Karpas-422 (cell line): ENCODE measurements around the gene CLEC2D. TPM values are rescaled to one million over a fixed set of nuclear protein-coding genes. Genes with fewer than 3 reads are reported as not detected.
"Not testable (repeated sequence)": the region's sequence is repeated elsewhere in the genome, so short reads cannot be mapped to it uniquely, and the experiment has no call there.

Source experiments
- DNase-seq: peaks from one replicate; pipeline ENCODE4 v3.0.0-alpha.2; 2015
- H2AFZ ChIP-seq: fragments of 200-600 bp; sonication (generic); 2 replicates; pipeline ENCODE4 v1.6.1; 2014; ENCODE audit warnings: antibody characterized with exemption, low read length, mixed read lengths
- H3K27ac ChIP-seq: fragments of 200-600 bp; sonication (generic); 2 replicates; pipeline ENCODE4 v1.5.1; 2014; ENCODE audit warnings: mild to moderate bottlenecking, low read length, moderate library complexity
- H3K27me3 ChIP-seq: fragments of 200-600 bp; sonication (generic); 2 replicates; pipeline ENCODE4 v1.6.1; 2014; ENCODE audit warnings: low read length, mixed read lengths
- H3K36me3 ChIP-seq: fragments of 200-600 bp; sonication (generic); 2 replicates; pipeline ENCODE4 v1.6.1; 2014; ENCODE audit warnings: low read length, mixed read lengths; ENCODE audit not compliant: insufficient read depth
- H3K4me1 ChIP-seq: fragments of 200-600 bp; sonication (generic); 2 replicates; pipeline ENCODE4 v1.6.1; 2014; ENCODE audit warnings: mild to moderate bottlenecking, low read length, mixed read lengths
- H3K4me2 ChIP-seq: fragments of 200-600 bp; sonication (generic); 2 replicates; pipeline ENCODE4 v1.6.1; 2014; ENCODE audit warnings: low read length, low read depth, mild to moderate bottlenecking; ENCODE audit not compliant: poor library complexity, severe bottlenecking
- H3K4me3 ChIP-seq: fragments of 200-600 bp; sonication (generic); 2 replicates; pipeline ENCODE4 v1.5.1; 2014; ENCODE audit warnings: mild to moderate bottlenecking, antibody characterized with exemption, low read length, mixed read lengths
- H3K79me2 ChIP-seq: fragments of 200-600 bp; sonication (generic); 2 replicates; pipeline ENCODE4 v1.6.1; 2014; ENCODE audit warnings: mild to moderate bottlenecking, low read length, mixed read lengths
- H3K9ac ChIP-seq: fragments of 200-600 bp; sonication (generic); 2 replicates; pipeline ENCODE4 v1.6.0; 2014; ENCODE audit warnings: low read length
- H3K9me2 ChIP-seq: fragments of 200-600 bp; sonication (generic), shearing (Covaris generic); replicated peaks from 2 replicates; pipeline ENCODE4 v1.6.0; 2014; ENCODE audit warnings: mild to moderate bottlenecking, low read length, moderate library complexity; ENCODE audit not compliant: insufficient read depth
- H3K9me3 ChIP-seq: fragments of 300-700, 200-600 bp; sonication (generic); 2 replicates; pipeline ENCODE4 v1.6.1; 2014; ENCODE audit warnings: low read length, mixed read lengths
- H4K20me1 ChIP-seq: fragments of 200-600 bp; sonication (generic); 2 replicates; pipeline ENCODE4 v1.6.1; 2014; ENCODE audit warnings: mild to moderate bottlenecking, antibody characterized with exemption, low read length, low read depth; ENCODE audit not compliant: insufficient read depth
- total RNA-seq: library from RNA; depleted of rRNA; stranded (reverse); fragments of >200 nt; shearing (Covaris generic); gene quantifications from 2 replicates; pipeline ENCODE4 v1.2.3, GENCODE V29; 2014; ENCODE audit warnings: low replicate concordance

The CLEC2D gene
- total RNA-seq, 1 experiment from 2014 or later, result 3.2 TPM

DNA sequence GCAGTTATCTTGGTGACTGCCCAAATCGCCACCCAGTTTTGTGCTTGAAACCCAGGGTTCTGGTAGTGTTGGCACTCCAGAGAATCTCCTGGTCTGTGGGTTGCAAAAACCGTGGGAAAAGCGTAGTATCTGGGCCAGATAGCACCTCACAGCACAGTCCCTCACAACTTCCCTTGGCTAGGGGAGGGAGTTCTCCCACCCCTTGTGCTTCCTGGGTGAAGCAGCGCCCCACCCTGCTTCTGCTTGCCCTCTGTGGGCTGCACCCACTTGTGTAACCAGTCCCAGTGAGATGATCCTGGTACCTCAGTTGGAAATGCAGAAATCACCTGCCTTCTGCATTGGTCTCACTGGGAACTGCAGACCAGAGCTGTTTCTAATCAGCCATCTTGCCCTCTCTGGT is 16.4 kb downstream of the CLEC2D start:
- Histone ChIP-seq H3K4me2 (no peak overlapping the region), H3K9me2 (no peaks in the 10 kb centered on the region), H3K9me3 (no peaks in the 10 kb centered on the region), H3K27me3 (no peaks in the 10 kb centered on the region), H3K27ac (no peak overlapping the region), H3K4me1 (no peaks in the 10 kb centered on the region), H2AFZ (no peak overlapping the region), H3K79me2 (no peaks in the 10 kb centered on the region), H3K4me3 (no peak overlapping the region), H4K20me1 (no peaks in the 10 kb centered on the region), H3K9ac (no peak overlapping the region), H3K36me3 (no peaks in the 10 kb centered on the region)
- DNase-seq, result no peak

- no peaks in the 10 kb centered on the region for H3K36me3 ChIP-seq
- H3K79me2 ChIP-seq, result no peaks in the 10 kb centered on the region
- H4K20me1 ChIP-seq, result no peaks in the 10 kb centered on the region
- H3K27me3 ChIP-seq, result no peaks in the 10 kb centered on the region
- no peak overlapping the region for H3K9ac ChIP-seq
- H3K4me2 ChIP-seq, result no peak overlapping the region
- H3K9me3 ChIP-seq, result no peaks in the 10 kb centered on the region
- no peak overlapping the region for H3K27ac ChIP-seq
- H3K4me1 ChIP-seq, result no peaks in the 10 kb centered on the region
- no peaks in the 10 kb centered on the region for H3K9me2 ChIP-seq
- no peak overlapping the region for H3K4me3 ChIP-seq
- DNase-seq, result no peak
- no peak overlapping the region for H2AFZ ChIP-seq
Observed at GRCh38 chr12:9687228-9687627, 17.7 kb downstream of the CLEC2D start.

DNA sequence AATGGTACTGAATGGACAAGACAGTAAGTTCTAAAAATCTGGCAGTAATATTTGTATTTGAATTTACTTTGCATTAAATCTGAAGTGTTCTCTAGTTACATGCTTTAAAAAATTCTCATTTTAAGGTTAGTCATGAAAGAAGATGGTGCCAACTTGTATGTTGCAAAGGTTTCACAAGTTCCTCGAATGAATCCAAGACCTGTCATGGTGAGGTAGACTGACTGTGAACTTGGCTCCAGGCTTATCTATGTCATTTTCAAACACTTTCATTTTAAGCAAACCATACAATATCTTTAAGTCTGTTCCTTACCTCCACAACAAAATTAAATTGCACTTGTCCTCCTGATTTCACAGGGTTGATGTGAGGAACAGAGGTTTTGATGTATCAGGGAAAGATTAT is 23.4 kb downstream of the CLEC2D start:
- Histone ChIP-seq H3K36me3 (no peaks in the 10 kb centered on the region), H3K79me2 (no peaks in the 10 kb centered on the region), H3K4me2 (no peak overlapping the region), H2AFZ (no peak overlapping the region), H3K4me1 (no peaks in the 10 kb centered on the region), H3K27me3 (no peaks in the 10 kb centered on the region), H3K27ac (no peak overlapping the region), H3K9me2 (no peaks in the 10 kb centered on the region), H3K4me3 (no peak overlapping the region), H3K9me3 (no peaks in the 10 kb centered on the region), H3K9ac (no peak overlapping the region), H4K20me1 (no peaks in the 10 kb centered on the region)
- DNase-seq, result no peak

DNA sequence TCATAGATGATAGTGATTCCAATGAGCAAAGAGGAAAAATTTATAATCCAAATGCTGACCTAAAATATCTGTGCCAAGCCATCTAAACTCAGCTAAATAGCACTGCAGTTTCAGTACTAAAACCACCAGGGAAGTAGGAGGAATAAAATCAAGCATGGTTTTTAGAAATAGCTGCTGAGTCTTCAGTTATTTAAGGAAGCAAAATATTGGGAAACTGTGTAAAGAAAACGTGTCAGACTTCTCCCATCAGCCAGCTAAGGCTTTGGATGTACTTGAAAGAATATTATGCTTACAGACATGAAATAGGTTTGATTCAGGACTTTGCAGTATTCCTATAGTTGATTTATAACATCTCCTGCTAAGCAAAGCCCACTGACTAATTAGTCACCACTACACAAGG is 24.7 kb downstream of the CLEC2D start:
- Histone ChIP-seq H3K4me3 (no peak overlapping the region), H3K27me3 (no peaks in the 10 kb centered on the region), H3K27ac (no peak overlapping the region), H4K20me1 (no peaks in the 10 kb centered on the region), H3K9ac (no peak overlapping the region), H3K9me2 (no peaks in the 10 kb centered on the region), H3K4me2 (no peak overlapping the region), H3K36me3 (no peaks in the 10 kb centered on the region), H2AFZ (no peak overlapping the region), H3K4me1 (no peaks in the 10 kb centered on the region), H3K9me3 (no peaks in the 10 kb centered on the region), H3K79me2 (no peaks in the 10 kb centered on the region)
- DNase-seq, result no peak

- not testable (repeated sequence) for H4K20me1 ChIP-seq, H3K9ac ChIP-seq, H3K4me3 ChIP-seq, DNase-seq, H3K27ac ChIP-seq, H3K9me2 ChIP-seq, H3K4me1 ChIP-seq, H3K36me3 ChIP-seq, H3K4me2 ChIP-seq, H3K27me3 ChIP-seq, H3K9me3 ChIP-seq, H2AFZ ChIP-seq, H3K79me2 ChIP-seq
Observed at GRCh38 chr12:9695150-9695549, 25.6 kb downstream of the CLEC2D start.

GRCh38 chr12:9695661-9696060 is 26.1 kb downstream of the CLEC2D start:
- not testable (repeated sequence) for H3K9ac ChIP-seq, H3K36me3 ChIP-seq, H3K9me2 ChIP-seq, H3K9me3 ChIP-seq, DNase-seq, H4K20me1 ChIP-seq, H3K79me2 ChIP-seq, H3K4me1 ChIP-seq, H2AFZ ChIP-seq, H3K27ac ChIP-seq, H3K4me2 ChIP-seq, H3K27me3 ChIP-seq, H3K4me3 ChIP-seq

DNA sequence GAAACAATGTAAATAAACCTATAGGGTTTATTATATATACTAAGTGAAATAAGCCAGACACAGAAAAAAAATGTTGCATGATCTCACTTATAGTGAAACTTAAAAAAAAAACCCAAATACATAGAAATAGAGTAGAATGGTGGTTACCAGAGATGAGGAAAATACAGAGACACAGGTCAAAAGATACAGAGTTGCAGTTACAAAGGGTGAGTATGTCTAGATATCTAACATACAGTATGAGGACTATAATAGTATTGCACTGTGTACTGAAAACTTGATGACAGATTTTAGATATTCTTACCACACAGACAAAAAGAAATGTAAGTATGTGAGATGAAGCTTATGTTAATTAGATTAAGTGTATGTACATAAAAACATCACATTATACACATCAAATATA is 28.1 kb downstream of the CLEC2D start:
- Histone ChIP-seq H2AFZ (no peak overlapping the region), H3K4me2 (no peak overlapping the region), H3K36me3 (no peaks in the 10 kb centered on the region), H3K27ac (no peak overlapping the region), H3K27me3 (no peaks in the 10 kb centered on the region), H3K4me3 (no peak overlapping the region), H3K79me2 (no peaks in the 10 kb centered on the region), H3K9me2 (no peaks in the 10 kb centered on the region), H3K4me1 (no peaks in the 10 kb centered on the region), H3K9me3 (no peaks in the 10 kb centered on the region), H4K20me1 (no peaks in the 10 kb centered on the region), H3K9ac (no peak overlapping the region)
- DNase-seq, result no peak

GRCh38 chr12:9698681-9699080 is 29.2 kb downstream of the CLEC2D start:
- Histone ChIP-seq H3K27me3 (no peaks in the 10 kb centered on the region), H3K9me2 (no peaks in the 10 kb centered on the region), H3K36me3 (no peaks in the 10 kb centered on the region), H3K4me1 (no peaks in the 10 kb centered on the region), H3K9ac (no peak overlapping the region), H3K9me3 (no peaks in the 10 kb centered on the region), H3K4me3 (no peak overlapping the region), H2AFZ (no peak overlapping the region), H3K27ac (no peak overlapping the region), H3K79me2 (no peaks in the 10 kb centered on the region), H4K20me1 (no peaks in the 10 kb centered on the region), H3K4me2 (no peak overlapping the region)
- DNase-seq, result no peak

DNA sequence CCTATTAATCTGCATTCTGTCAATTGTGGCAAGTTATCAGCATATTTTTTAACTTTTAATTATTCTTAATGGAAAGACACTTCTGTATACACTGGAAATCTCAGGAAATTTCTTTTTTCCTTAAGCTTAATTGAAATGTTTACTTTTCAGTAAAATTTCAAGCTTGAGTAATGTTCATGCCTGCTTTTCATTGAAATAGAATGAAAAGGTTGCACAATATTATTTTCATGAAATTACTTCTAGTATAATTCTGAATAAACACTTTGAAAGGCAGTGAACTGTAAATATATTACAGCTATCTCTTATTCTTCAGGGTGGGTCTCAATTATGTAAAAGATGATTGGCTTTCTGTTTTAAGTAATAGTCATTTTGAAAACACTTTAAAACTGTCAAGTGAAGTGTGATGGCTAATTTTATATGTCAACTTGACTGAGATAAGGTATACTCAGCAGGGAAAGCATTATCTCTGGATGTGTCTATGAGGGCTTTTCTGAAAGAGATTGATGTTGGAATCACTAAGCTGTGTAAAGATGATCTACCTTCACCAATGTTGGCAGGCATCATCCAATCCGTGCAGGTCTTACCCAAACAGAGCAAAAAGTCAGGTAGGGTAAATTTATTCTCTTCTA is 29.9 kb downstream of the CLEC2D start:
- Histone ChIP-seq H3K4me3 (no peak overlapping the region), H3K27me3 (no peaks in the 10 kb centered on the region), H3K27ac (no peak overlapping the region), H3K36me3 (no peaks in the 10 kb centered on the region), H3K9ac (no peak overlapping the region), H3K4me2 (no peak overlapping the region), H2AFZ (no peak overlapping the region), H4K20me1 (no peaks in the 10 kb centered on the region), H3K9me3 (no peaks in the 10 kb centered on the region), H3K4me1 (no peaks in the 10 kb centered on the region), H3K9me2 (no peaks in the 10 kb centered on the region), H3K79me2 (no peaks in the 10 kb centered on the region)
- no peak for DNase-seq
